ENCODE measurements around the gene PXDC1. TPM values are rescaled to one million over a fixed set of nuclear protein-coding genes. Genes with fewer than 3 reads are reported as not detected.
A peak's percentile ranks its signal among the peaks of the same experiment; 100 is the strongest.

PXDC1 gene
- total and polyA plus RNA-seq, 2 donors = 26.6 to 57.1 TPM

DNA sequence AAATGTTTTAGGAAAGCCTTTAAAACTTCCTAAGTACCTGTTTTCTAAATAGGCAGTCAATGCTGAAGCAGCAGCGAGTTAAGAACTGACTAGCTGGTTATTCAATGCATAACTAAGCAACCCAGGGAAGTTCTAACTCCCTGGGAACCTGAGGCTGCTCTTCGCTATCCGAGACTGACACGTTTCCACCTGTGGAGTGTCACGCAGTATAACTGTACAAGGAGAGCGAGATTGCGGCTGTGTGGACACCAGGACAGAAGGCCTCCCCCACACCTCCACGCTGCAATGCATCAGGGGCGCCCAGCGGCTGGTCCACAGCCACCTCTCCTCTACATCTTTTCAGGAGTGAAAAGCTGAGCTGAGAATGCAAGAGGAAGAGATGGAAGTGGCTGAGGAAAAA is 8.0 kb downstream of the PXDC1 start:
- no peak overlapping the region for H3K4me3 ChIP-seq (ENCODE audit: low read depth, low read length)
- DNase-seq (ENCODE audit: extremely low spot score) = no peak
- H3K4me1 ChIP-seq (ENCODE audit: insufficient read depth) = no peaks in the 10 kb centered on the region
- H3K36me3 ChIP-seq (ENCODE audit: insufficient read depth) = no peaks in the 10 kb centered on the region
- 91% methylated on average over 10 of the region's 10 CpGs for WGBS
- no peak overlapping the region for H3K27ac ChIP-seq (ENCODE audit: low read depth)

DNA sequence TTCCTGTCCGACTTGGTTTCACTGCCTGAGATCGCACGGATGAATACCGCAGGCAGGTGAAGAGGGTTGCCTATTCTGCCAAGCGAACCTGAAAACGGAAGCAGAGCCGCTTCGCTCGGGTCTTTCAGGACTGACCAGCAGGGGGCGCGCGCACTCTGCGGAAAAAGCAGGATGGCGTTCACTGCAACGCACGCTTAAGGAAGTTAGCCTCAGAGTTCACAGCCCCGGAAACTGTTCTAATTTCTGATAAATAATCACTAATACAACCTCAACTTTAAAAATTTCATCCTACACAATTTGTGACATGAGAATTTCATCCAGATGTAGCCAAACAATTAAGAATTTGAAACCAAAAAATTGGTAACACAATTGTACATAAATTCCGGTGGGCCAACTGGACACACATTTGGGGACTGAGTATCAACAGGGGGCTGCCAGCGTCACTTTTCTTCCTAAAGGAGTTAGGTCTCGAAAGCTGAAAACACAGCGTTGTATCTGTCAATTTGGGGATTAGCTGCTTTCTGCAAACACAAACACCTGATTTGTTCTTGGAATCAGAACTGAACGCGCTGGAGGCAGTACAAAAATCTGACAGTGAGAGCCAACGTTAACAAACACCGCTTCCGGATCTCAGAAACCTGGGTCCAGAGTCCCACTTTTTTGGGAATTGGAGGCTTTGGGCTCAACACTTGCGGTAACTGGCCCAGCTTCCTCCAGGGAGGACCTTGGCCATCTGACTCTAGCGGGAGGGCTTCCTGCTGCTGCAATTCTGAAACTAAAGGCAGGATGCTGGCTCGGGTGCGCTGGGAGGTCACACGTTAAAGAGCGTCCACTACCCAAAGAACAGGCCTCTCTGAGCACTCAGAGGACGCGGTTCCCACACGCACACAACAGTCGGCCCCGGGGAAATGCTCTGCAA is 8.8 kb downstream of the PXDC1 start:
- DNase-seq (ENCODE audit: extremely low spot score) = no peak
- H3K36me3 ChIP-seq (ENCODE audit: insufficient read depth) = no peaks in the 10 kb centered on the region
- WGBS = 18% methylated on average over 37 of the region's 37 CpGs
- H3K4me1 ChIP-seq (ENCODE audit: insufficient read depth) = no peaks in the 10 kb centered on the region
- peak overlapping the region; percentile 32 for H3K27ac ChIP-seq (ENCODE audit: low read depth)
- no peak overlapping the region for H3K4me3 ChIP-seq (ENCODE audit: low read depth, low read length)

DNA sequence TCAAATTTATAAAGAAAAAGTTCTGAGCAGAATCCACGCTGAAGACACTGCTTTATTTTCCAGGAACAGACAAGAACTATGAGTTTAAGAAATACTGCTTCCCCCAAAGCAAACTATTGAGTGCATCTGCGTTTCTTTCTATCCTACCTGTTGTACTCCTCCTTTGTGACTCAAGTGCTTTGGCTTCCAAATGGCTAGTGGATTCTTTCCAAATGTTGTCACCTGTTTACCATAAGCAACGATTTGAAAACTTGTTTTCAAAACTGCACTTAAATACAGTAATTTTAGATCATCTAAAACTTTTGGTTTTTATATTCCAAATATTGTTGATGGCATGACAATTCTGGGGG is 9.5 kb downstream of the PXDC1 start:
- H3K27ac ChIP-seq (ENCODE audit: low read depth) = no peak overlapping the region
- H3K4me1 ChIP-seq (ENCODE audit: insufficient read depth) = no peaks in the 10 kb centered on the region
- H3K4me3 ChIP-seq (ENCODE audit: low read depth, low read length) = no peak overlapping the region
- DNase-seq (ENCODE audit: extremely low spot score) = no peak
- WGBS = 53% methylated on average over 3 of the region's 3 CpGs
- H3K36me3 ChIP-seq (ENCODE audit: insufficient read depth) = no peaks in the 10 kb centered on the region

DNA sequence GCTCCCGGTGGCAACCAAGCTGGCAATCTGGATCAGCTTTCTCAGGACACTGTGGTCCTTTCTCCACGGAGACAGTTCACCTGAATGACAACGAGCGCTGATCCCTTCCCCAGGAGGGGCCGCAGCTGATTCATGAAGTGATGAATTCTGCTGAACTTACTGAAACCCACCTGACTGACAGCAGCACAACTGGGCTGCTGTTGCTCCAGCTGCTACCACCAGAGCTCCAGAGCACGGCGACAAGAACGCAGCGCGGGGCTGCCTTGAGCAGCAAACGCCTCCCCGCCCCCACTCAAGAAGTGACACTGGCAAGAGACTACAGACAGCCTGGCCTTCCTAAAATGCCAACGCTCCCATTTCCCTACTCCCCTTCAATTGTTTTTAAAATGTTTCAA is 10.0 kb downstream of the PXDC1 start:
- DNase-seq (ENCODE audit: extremely low spot score) = no peak
- Histone ChIP-seq H3K4me3 (ENCODE audit: low read depth, low read length) (no peak overlapping the region), H3K27ac (ENCODE audit: low read depth) (no peak overlapping the region), H3K36me3 (ENCODE audit: insufficient read depth) (no peaks in the 10 kb centered on the region), H3K4me1 (ENCODE audit: insufficient read depth) (no peaks in the 10 kb centered on the region)
- WGBS = 83% methylated on average over 13 of the region's 13 CpGs

DNA sequence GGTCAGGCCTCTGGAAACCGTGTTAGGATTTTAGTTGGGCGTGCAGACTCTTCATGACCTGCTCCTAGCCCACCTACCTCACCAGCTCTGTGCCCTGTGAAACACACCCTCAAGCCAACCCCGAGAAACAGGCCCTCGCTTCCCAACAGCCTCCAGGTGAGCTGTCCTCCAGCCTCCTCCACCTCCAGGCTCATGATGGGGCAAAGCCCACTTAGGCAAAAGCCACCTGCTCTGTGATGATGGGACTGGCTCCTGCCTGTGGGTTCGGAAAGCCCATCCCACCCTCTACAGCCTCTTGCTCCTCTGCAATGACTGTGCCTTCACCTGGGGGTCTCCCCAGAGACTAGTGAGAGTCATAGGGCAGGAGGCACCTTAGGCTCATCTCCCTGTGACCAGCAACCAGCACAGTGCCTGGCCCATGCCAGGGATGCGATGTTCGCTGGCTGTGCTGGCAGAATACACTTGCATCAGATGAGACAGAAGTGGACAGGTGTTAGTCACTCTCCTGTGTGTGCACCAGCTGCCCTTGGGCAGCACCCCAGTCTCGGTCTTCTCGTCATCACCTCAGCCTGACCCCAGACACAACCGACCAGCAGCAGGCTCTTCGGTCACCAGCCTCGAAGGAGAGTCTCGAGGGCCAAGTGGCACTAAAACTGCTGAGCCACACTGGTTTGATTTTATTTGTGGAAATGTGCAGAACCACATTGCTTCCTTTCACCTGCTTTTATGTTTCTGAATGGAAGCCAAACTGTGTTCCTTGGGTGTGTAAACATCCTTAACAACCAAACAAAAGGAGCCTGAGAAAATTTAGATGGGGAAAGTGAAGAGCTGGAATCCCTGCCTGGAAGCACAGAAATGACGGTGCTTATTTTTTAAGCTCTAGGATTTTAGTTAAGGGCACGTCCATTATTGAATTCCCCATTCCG is 10.7 kb downstream of the PXDC1 start:
- no peaks in the 10 kb centered on the region for H3K36me3 ChIP-seq (ENCODE audit: insufficient read depth)
- 83% methylated on average over 16 of the region's 16 CpGs for WGBS
- no peak overlapping the region for H3K4me3 ChIP-seq (ENCODE audit: low read depth, low read length)
- no peaks in the 10 kb centered on the region for H3K4me1 ChIP-seq (ENCODE audit: insufficient read depth)
- H3K27ac ChIP-seq (ENCODE audit: low read depth) = no peak overlapping the region
- no peak for DNase-seq (ENCODE audit: extremely low spot score)

DNA sequence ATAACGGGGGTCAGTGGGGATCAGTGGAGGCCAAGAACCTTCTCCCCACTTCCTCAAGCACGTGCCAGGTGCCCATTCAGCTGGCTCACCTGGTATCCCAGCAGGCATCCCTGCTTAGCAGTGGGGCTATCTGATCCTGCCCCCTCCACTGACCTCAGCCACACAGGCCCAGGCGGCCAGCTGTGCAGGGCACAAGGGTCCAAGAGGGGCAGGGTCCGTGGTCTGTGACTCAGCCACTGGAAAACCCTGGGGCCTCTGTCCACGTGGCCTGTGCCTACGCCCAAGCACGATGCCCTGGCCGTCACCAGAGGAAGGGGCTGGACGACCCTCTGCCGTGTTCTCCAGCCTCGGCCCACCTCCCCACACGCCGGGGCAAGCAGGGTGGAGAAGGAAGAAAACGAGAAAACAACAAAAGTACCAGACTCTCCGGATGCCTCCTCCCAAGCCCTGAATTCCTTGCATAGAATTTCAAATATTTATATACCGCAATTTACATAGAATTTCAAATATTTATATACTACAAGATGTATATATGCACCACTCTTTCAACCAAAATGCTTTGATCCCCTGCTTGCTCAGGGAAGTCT is 12.1 kb downstream of the PXDC1 start:
- H3K36me3 ChIP-seq (ENCODE audit: insufficient read depth) = no peaks in the 10 kb centered on the region
- no peak overlapping the region for H3K27ac ChIP-seq (ENCODE audit: low read depth)
- 53% methylated on average over 16 of the region's 16 CpGs for WGBS
- no peak for DNase-seq (ENCODE audit: extremely low spot score)
- no peak overlapping the region for H3K4me3 ChIP-seq (ENCODE audit: low read depth, low read length)
- H3K4me1 ChIP-seq (ENCODE audit: insufficient read depth) = no peaks in the 10 kb centered on the region

DNA sequence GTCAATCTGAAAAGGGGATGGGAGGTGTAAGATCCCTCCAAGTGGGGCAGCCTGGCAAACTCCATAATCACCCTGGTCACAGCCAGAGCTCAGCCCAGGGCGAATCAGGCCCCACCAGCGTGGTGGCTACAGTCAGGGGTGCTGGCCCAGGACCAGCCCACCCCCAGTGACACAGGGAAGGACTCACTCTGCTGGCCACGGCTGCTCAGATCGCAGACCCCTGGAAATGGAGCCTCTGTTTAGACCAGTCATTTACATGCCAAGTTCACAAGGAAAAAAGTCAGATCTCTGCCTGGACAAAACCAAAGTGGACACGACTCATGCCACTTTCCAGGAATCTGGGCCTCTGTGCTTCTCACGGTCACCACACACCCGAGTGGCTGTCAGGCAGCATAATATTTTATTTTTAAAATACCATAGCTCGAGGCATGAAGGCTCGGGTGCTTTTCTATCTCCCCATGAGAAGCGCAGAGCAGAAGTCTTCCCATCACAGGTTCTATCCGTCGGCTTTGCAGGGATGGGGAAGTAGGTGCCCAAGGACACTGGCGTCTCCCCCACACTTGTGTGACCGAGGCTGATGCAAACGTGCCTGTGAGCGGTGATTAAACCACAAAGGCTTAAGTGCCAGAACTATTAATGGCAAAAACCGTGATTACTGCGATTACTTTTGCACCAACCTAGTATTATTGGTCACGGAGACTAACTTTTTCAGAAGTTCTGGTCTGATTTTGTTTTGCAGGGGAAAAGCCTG is 13.0 kb downstream of the PXDC1 start:
- no peaks in the 10 kb centered on the region for H3K4me1 ChIP-seq (ENCODE audit: insufficient read depth)
- no peak for DNase-seq (ENCODE audit: extremely low spot score)
- 86% methylated on average over 19 of the region's 19 CpGs for WGBS
- H3K4me3 ChIP-seq (ENCODE audit: low read depth, low read length) = no peak overlapping the region
- H3K27ac ChIP-seq (ENCODE audit: low read depth) = no peak overlapping the region
- H3K36me3 ChIP-seq (ENCODE audit: insufficient read depth) = no peaks in the 10 kb centered on the region

DNA sequence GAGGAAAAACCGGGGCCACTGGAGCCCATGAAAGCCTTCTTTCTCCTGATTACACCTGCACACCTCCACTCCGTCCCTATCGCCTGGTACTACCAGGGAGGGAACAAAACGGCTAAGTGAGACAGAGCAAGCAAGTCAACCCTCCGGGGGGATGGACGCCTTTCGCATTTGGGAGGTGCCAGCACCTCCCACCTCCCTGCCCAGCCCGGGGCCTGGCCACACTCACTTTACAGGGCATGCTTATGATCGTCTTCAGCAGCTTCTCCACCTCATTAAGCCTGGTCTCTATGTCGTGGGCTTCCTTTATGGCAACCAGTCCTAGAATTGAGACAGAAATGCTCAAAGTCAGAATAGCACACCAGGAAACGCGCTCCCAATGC is 13.7 kb downstream of the PXDC1 start:
- 92% methylated on average over 12 of the region's 12 CpGs for WGBS

DNA sequence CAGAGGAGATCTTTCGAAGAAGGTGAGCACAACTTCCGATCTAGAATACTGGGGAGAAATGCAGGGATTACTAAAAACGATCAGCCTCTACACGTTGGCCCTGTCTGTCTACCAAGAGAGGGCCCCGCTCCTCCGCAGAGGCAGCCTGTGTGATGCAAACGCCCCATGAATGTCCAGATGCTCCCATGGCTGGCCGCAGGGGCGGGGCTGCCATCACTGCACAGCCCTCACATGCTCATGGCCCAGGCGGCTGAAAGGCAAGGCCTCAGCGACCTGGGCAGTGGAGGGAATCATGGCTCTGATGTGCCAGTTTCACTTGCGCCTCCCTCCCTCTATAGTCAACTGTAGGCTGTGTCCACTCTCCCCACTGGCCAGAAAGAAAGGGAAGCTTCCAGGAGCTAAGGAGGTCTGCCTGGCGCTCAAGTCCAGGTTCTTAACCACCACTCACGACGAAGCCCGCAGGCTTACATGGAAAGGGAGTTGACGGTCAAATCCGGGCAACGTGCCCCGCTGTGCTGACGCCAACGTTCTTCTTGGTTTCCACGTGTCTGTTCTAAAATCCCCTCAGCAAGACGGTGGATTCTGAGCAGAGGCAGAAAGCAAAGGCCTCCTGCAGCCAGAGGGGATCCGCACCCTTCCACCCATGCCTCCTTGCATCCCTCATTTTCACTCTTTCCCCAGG is 14.2 kb downstream of the PXDC1 start:
- DNase-seq (ENCODE audit: extremely low spot score) = no peak
- 85% methylated on average over 25 of the region's 25 CpGs for WGBS
- H3K4me1 ChIP-seq (ENCODE audit: insufficient read depth) = no peaks in the 10 kb centered on the region
- H3K36me3 ChIP-seq (ENCODE audit: insufficient read depth) = no peaks in the 10 kb centered on the region
- H3K4me3 ChIP-seq (ENCODE audit: low read depth, low read length) = no peak overlapping the region
- H3K27ac ChIP-seq (ENCODE audit: low read depth) = no peak overlapping the region

More for the DNA sequence above, 13.7 kb downstream of the PXDC1 start:
- Histone ChIP-seq H3K4me1 (ENCODE audit: insufficient read depth) (no peaks in the 10 kb centered on the region), H3K36me3 (ENCODE audit: insufficient read depth) (no peaks in the 10 kb centered on the region), H3K4me3 (ENCODE audit: low read depth, low read length) (no peak overlapping the region), H3K27ac (ENCODE audit: low read depth) (no peak overlapping the region)
- no peak for DNase-seq (ENCODE audit: extremely low spot score)

DNA sequence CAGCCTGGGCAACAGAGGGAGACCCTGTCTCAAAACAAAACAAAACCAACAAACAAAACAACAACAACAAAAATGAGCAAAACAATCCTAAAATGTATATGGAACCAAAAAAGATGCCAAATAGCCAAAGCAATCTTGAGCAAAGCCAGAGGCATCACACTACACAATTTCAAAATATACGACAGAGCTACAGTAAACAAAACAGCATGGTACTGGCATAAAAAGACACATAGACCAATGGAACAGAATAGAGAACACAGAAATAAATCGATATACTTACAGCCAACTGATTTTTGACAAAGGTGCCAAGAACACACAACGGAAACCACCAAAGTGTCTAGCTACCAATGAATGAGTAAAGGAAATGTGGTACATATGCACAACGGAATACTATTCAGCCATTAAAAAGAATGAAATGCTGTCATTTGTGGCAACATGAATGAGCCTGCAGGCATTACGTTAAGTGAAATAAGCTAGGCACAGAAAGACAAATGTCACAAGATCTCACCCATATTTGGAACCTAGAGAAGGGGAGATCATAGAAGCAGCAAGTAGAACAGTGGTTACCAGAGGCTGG is 16.4 kb downstream of the PXDC1 start:
- 97% methylated on average over 5 of the region's 5 CpGs for WGBS
- Histone ChIP-seq H3K27ac (ENCODE audit: low read depth) (no peak overlapping the region), H3K4me3 (ENCODE audit: low read depth, low read length) (no peak overlapping the region), H3K4me1 (ENCODE audit: insufficient read depth) (no peaks in the 10 kb centered on the region), H3K36me3 (ENCODE audit: insufficient read depth) (no peaks in the 10 kb centered on the region)
- DNase-seq (ENCODE audit: extremely low spot score) = no peak

DNA sequence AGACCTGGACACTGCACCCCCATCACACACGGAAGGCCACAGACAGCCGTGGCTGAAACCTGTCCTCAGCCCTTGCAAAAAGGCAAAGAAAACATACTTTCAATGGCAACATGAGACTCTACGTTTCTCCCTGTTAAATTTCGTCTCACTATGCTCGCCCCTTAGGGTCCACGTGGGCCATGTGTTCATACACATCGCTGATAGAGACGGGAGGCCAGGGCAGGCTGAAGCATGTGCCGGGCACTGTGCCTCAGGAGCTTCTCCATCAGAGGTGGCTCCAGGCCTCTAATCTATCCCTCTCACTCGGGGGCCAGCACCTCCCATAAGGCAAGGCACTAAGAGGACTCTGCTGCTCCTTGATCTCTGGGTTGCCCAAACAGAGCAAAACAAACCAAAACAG is 17.5 kb downstream of the PXDC1 start:
- DNase-seq (ENCODE audit: extremely low spot score) = no peak
- Histone ChIP-seq H3K27ac (ENCODE audit: low read depth) (no peak overlapping the region), H3K4me1 (ENCODE audit: insufficient read depth) (no peaks in the 10 kb centered on the region), H3K36me3 (ENCODE audit: insufficient read depth) (no peaks in the 10 kb centered on the region), H3K4me3 (ENCODE audit: low read depth, low read length) (no peak overlapping the region)
- 83% methylated on average over 10 of the region's 10 CpGs for WGBS

DNA sequence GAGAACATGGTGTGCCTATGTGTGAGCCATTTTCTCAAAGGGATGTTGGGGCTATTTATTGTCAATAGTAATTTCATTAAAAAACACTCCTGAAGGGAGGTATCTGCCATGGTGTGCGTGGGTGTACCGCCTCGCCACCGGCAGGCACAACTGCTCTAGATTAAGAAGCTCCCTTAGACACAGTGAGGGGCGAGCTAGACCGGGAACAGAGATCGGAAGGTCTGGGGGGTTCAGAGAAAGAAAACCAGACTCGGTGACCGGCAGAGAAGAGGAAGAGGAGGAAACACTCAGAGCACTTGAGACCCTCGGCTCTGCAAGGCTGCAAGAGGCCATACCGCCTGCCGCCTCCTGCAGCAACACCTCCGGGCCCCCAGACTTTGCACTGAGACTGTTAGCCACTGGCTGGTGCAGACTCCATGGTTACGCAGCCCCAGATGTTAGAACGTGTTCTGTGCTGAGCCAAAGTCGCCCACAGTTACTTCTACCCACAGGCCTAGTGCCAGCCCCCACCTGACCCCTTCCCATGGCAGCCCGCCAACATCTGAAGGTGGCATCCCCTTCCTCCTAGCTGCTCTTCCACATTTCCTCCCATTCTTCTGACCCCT is 18.1 kb downstream of the PXDC1 start:
- Histone ChIP-seq H3K36me3 (ENCODE audit: insufficient read depth) (no peaks in the 10 kb centered on the region), H3K4me3 (ENCODE audit: low read depth, low read length) (no peak overlapping the region), H3K4me1 (ENCODE audit: insufficient read depth) (no peaks in the 10 kb centered on the region), H3K27ac (ENCODE audit: low read depth) (no peak overlapping the region)
- 91% methylated on average over 17 of the region's 17 CpGs for WGBS
- DNase-seq (ENCODE audit: extremely low spot score) = no peak

All from urinary bladder (tissue), 4 donors.